Large intestine (tissue), 3 donors: ENCODE data around the gene IFIH1. TPM values are rescaled to one million over a fixed set of nuclear protein-coding genes. Genes with fewer than 3 reads are reported as not detected.

Experiments
- DNase-seq, 2 donors: peaks; one replicate each; pipeline versions ENCODE4 v3.0.0 to v3.0.0-alpha.2; 2013
- H3K27ac ChIP-seq: one replicate; pipeline ENCODE4 v1.5.1; 2013; ENCODE audit warnings: low read length
- H3K27me3 ChIP-seq: 2 replicates; pipeline ENCODE4 v1.6.1; 2013; ENCODE audit warnings: low read length; ENCODE audit not compliant: control insufficient read depth, insufficient read depth
- H3K36me3 ChIP-seq: 2 replicates; pipeline ENCODE4 v1.6.1; 2013; ENCODE audit warnings: low read length; ENCODE audit not compliant: control insufficient read depth, insufficient read depth
- H3K4me1 ChIP-seq: one replicate; pipeline ENCODE4 v1.6.1; 2013; ENCODE audit warnings: low read length; ENCODE audit not compliant: control insufficient read depth, insufficient read depth
- H3K4me3 ChIP-seq: one replicate; pipeline ENCODE4 v1.5.1; 2013; ENCODE audit warnings: low read length
- H3K9me3 ChIP-seq: one replicate; pipeline ENCODE4 v1.6.1; 2013; ENCODE audit warnings: mild to moderate bottlenecking, low read depth, low read length, moderate library complexity; ENCODE audit not compliant: control insufficient read depth
- WGBS: methylation state at CpG from one replicate; pipeline ENCODE4 v1.1.5; 2013; ENCODE audit warnings: low lambda C conversion rate; ENCODE audit not compliant: insufficient coverage; 5-methylcytosine and 5-hydroxymethylcytosine counted together
- polyA plus RNA-seq: library from polyadenylated mRNA; unstranded; fragments of 120-200 nt; gene quantifications from one replicate; pipeline ENCODE4 v1.2.1, GENCODE V29; 2013

Gene IFIH1
- polyA plus RNA-seq, 1 donor, result 17.6 TPM

- H3K27me3 ChIP-seq, result peaks cover 4% of the 10 kb centered on the region
- no peak for DNase-seq
- H3K4me1 ChIP-seq, result no peaks in the 10 kb centered on the region
- peak within 1 kb of the TSS; percentile 33 for H3K27ac ChIP-seq
- peak within 1 kb of the TSS; percentile 5 for H3K4me3 ChIP-seq
- H3K9me3 ChIP-seq, result no peaks in the 10 kb centered on the region
- H3K36me3 ChIP-seq, result no peaks in the 10 kb centered on the region
- WGBS, result 87% methylated on average over 3 of the region's 6 CpGs
These were observed 75.2 kb downstream of the IFIH1 start, which contains the start of gene FAP for GRCh38 chr2:162243294-162243693. Gene FAP, minus strand, starts transcription at chr2:162243445. Its CDS starts 118 bp downstream, at chr2:162243327.

DNA sequence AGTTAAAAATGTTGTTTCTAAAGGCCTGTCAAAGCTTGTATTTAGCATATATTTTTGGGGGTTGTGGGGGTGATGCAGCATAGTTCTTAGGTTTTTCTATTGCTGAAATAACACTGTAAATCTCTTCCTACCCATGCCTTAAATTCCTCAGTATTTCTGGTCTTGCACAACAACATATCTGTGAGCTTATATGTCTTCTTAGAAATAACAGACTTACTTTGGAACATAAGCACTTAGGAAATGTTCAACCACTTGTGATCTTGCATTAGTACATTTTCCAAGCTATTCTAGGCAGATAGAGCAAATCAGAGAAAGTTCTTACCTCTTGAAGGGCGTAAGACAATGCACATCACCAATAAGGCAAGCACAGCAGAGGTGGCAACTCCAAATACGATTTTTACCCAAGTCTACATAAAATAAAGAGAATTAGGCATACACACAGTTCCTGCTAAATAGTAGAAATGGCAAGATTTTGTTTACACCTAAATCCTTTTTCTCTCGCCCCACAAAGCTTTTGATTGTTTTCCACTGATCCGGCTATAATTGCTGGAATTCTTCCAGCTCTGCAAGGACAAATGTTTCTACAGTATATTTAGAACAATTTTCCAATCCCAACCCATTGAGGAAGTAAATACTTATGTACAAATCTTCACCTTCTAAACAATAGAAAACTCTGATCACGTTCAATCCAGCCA lies 75.8 kb downstream of the IFIH1 start:
- no peak for DNase-seq
- Histone ChIP-seq H3K9me3 (no peaks in the 10 kb centered on the region), H3K36me3 (no peaks in the 10 kb centered on the region), H3K4me3 (peak overlapping the region; percentile 5), H3K27ac (peak overlapping the region; percentile 21), H3K27me3 (peaks cover 4% of the 10 kb centered on the region), H3K4me1 (no peaks in the 10 kb centered on the region)
- 60% methylated on average over 1 of the region's 5 CpGs for WGBS

- Histone ChIP-seq H3K4me3 (no peak overlapping the region), H3K4me1 (no peaks in the 10 kb centered on the region), H3K9me3 (no peaks in the 10 kb centered on the region), H3K36me3 (no peaks in the 10 kb centered on the region), H3K27me3 (peaks cover 4% of the 10 kb centered on the region), H3K27ac (no peak overlapping the region)
- no peak for DNase-seq
- WGBS, result 100% methylated on average over 1 of the region's 1 CpG
These were observed 76.9 kb downstream of the IFIH1 start for GRCh38 chr2:162241571-162241970.

DNA sequence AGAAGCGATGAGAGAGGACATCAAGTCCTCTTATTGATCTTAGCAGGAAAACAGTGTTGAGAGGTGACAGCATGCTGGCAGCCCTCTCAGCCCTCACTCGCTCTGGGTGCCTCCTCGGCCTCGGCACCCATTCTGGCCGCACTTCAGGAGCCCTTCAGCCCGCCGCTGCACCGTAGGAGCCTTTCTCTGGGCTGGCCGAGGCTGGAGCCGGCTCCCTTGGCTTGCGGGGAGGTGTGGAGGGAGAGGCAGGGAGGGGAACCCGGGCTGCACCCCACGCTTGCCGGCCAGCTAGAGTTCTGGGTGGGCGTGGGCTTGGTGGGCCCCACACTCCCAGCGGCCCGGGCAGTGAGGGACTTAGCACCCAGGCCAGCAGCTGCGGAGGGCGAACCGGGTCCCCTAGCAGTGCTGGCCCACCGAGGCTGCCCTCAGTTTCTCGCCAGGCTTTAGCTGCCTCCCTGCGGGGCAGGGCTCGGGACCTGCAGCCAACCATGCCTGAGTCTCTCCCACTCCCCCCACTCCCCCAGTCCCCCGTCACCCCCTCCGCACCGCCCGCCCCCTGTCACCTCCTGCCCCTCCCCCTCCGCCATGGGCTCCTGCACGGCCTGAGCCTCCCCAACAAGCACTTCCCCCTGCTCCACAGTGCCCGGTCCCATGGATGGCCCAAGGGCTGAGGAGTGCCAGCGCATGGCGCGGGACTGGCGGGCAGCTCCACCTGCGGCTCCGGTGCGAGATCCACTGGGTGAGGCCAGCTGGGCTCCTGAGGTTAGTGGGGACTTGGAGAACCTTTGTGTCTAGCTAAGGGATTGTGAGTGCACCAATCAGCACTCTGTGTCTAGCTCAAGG lies 83.6 kb downstream of the IFIH1 start:
- H3K9me3 ChIP-seq, result peaks cover 8% of the 10 kb centered on the region
- no peaks in the 10 kb centered on the region for H3K4me1 ChIP-seq
- no CpG with 5 or more reads among the region's 38 CpGs for WGBS
- no peaks in the 10 kb centered on the region for H3K36me3 ChIP-seq
- no peak overlapping the region for H3K4me3 ChIP-seq
- no peaks in the 10 kb centered on the region for H3K27me3 ChIP-seq
- H3K27ac ChIP-seq, result no peak overlapping the region
- no peak for DNase-seq

DNA sequence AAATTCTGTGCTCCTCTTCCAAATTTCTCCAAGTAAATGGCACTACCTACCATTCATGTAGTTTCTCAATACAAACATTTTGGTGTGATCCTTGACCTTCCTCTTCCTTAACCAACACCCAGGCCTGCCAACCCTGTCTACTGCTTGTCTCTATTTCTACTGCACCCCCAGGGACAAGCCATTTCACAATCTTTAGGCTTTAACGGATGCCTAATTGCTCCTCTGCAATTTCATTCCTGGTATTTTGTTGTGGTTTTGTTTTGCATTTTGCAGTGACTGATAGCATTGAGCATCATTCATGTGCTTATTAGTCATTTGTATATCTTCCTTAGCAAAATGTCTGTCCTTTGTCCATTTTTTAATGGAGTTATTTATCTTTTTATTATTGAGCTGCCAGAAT lies 85.3 kb downstream of the IFIH1 start:
- WGBS, result no CpG with 5 or more reads among the region's 1 CpG
- Histone ChIP-seq H3K27me3 (no peaks in the 10 kb centered on the region), H3K27ac (no peak overlapping the region)

DNA sequence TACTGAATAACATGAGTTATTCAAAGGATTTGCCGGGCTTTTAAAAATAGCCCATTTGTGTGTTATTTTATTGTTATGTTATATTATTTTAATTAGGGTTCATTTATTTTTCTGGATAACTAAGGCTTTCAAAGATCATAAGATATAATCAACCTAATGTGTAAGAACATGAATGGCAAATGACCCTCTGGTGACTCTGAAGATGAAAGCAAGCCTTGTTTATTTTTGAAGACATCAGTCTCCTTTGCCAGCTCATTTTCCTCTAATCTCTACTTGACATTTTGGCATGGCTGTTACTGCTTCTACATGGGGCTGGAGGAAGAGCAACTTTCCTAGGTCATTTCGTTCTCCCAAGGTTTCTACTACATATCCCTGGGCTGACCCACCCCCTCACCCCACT lies 85.8 kb downstream of the IFIH1 start:
- peaks cover under 1% of the 10 kb centered on the region for H3K27me3 ChIP-seq
- peaks cover 8% of the 10 kb centered on the region for H3K9me3 ChIP-seq
- H3K4me3 ChIP-seq, result no peak overlapping the region
- H3K36me3 ChIP-seq, result no peaks in the 10 kb centered on the region
- H3K27ac ChIP-seq, result no peak overlapping the region
- no peaks in the 10 kb centered on the region for H3K4me1 ChIP-seq
- no peak for DNase-seq
- WGBS, result no CpG with 5 or more reads among the region's 2 CpGs

More for the DNA sequence above, 85.3 kb downstream of the IFIH1 start:
- no peaks in the 10 kb centered on the region for H3K4me1 ChIP-seq
- H3K9me3 ChIP-seq, result peaks cover 8% of the 10 kb centered on the region
- no peak for DNase-seq
- no peaks in the 10 kb centered on the region for H3K36me3 ChIP-seq
- H3K4me3 ChIP-seq, result no peak overlapping the region

GRCh38 chr2:162232027-162232426 lies 86.5 kb downstream of the IFIH1 start:
- Histone ChIP-seq H3K36me3 (no peaks in the 10 kb centered on the region), H3K9me3 (peaks cover 8% of the 10 kb centered on the region), H3K4me1 (no peaks in the 10 kb centered on the region), H3K27me3 (peaks cover 5% of the 10 kb centered on the region), H3K27ac (no peak overlapping the region), H3K4me3 (no peak overlapping the region)
- DNase-seq, result no peak
- WGBS, result no CpG with 5 or more reads among the region's 2 CpGs

DNA sequence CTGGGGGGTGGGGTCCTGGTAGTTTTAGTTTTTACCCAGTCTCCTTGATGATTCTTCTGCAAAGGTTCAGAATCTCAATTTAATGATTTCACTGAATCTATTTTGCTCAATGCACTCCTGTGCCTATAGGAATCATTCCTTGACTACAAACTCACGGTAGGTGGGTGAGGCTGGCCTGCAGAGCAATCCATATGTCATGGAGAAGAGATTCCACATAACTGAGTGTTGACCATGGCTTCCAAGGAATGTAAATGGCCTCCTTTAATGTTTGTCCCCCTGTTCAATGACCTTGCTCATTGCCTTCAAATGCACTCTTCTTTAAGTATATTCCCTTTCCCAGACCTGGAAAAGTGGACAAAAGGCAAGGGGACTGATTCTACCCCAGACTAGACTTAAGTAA lies 87.7 kb downstream of the IFIH1 start:
- no peaks in the 10 kb centered on the region for H3K36me3 ChIP-seq
- WGBS, result no CpG with 5 or more reads among the region's 1 CpG
- peaks cover 8% of the 10 kb centered on the region for H3K9me3 ChIP-seq
- H3K4me1 ChIP-seq, result no peaks in the 10 kb centered on the region
- no peak overlapping the region for H3K4me3 ChIP-seq
- DNase-seq, result no peak
- no peak overlapping the region for H3K27ac ChIP-seq
- peaks cover 5% of the 10 kb centered on the region for H3K27me3 ChIP-seq

- H3K27ac ChIP-seq, result no peak overlapping the region
- no peaks in the 10 kb centered on the region for H3K36me3 ChIP-seq
- no peaks in the 10 kb centered on the region for H3K4me1 ChIP-seq
- H3K27me3 ChIP-seq, result peaks cover 5% of the 10 kb centered on the region
- DNase-seq, result no peak
- H3K4me3 ChIP-seq, result no peak overlapping the region
- no peaks in the 10 kb centered on the region for H3K9me3 ChIP-seq
These were observed 91.6 kb downstream of the IFIH1 start for GRCh38 chr2:162226836-162227235.

- peak in 1 of 2 donors; percentile 22 for DNase-seq
- H3K27me3 ChIP-seq, result no peaks in the 10 kb centered on the region
- no peaks in the 10 kb centered on the region for H3K9me3 ChIP-seq
- no peaks in the 10 kb centered on the region for H3K4me1 ChIP-seq
- H3K27ac ChIP-seq, result no peak overlapping the region
- no peak overlapping the region for H3K4me3 ChIP-seq
- H3K36me3 ChIP-seq, result no peaks in the 10 kb centered on the region
- no CpG with 5 or more reads among the region's 11 CpGs for WGBS
These were observed 97.4 kb downstream of the IFIH1 start for GRCh38 chr2:162221064-162221463.
